ENCODE results near the gene S100A6. TPM values are rescaled to one million over a fixed set of nuclear protein-coding genes. Genes with fewer than 3 reads are reported as not detected.

S100A6 gene
- total and polyA plus RNA-seq, 11 donors = 157 to 1,213 (median 360) TPM

DNA sequence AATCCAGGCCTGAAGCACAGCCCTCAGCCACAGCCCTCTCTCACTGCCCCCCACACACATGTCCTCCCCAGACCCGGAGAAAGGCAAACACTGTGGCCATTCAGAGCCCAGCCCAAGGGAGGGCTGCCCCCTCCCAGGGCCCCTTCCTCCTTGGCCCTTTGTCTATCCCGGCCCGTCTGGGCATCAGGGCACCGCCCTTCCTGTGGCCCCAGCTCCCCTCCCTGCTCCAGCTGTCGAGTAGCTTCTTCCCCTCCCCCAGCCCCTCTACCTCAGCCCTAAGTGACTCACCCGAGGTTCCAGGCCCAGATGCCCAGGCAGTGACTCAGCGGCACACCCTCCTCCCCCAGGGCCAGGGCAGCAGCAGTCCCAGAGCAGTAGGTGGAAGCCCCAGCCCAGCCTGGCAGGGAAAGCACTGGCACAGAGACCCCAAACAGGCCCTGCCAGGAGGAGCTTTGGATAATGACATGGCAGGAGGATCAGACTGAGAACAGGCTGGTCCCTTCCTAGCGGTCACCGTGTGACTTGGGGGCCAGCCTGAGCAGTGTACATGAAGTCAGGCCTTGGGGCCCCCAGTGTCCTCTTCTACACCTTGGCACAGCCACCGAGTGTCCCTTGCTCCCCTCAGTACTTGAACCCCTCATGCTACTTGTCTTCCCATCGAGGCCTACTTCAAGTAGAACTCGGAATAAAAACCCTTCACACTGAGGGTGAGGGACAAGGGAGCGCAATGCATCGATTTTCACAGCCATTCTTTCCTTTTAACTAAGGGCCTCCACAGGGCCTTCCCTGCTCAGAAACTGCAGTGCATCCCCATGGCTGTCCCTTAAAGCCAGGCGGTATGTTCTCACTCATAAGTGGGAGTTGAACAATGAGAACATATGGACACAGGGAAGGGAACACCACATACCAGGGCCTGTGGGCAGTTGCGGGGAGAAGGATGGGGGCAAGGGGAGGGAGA, 30.9 kb upstream of the S100A6 start:
- H3K4me1 ChIP-seq = peaks cover 11 to 53% (median 32%) of the 10 kb centered on the region in 12 donors
- H3K36me3 ChIP-seq = no peaks in the 10 kb centered on the region
- 48 to 58% (median 55%) methylated on average over 11 to 16 of the region's 16 CpGs for WGBS, 4 donors
- H3K9me3 ChIP-seq = no peaks in the 10 kb centered on the region
- intact Hi-C loops (cut with DNase I) = loop anchor here in 8 of 10 donors (1.0 to 5.0 kb wide), 6 partner anchors 21 to 214 kb away; partner anchors contain the start of genes S100A6 (in 2 of the 8) and S100A4 (in 1 of the 8)
- ATAC-seq = peak; percentile 93 to 96 (median 94)
- peak; percentile 90 to 99 (median 93) for DNase-seq
- H3K4me3 ChIP-seq = peak overlapping the region in 1 of 12 donors; percentile 15
- H3K27ac ChIP-seq = peak overlapping the region; percentile 7 to 96 (median 85)
- peak in 1 of 2 donors; percentile 46 for TF ChIP-seq POLR2A (IDR thresholded peaks at IDR 0.05)
- TF ChIP-seq, protein P1, sequence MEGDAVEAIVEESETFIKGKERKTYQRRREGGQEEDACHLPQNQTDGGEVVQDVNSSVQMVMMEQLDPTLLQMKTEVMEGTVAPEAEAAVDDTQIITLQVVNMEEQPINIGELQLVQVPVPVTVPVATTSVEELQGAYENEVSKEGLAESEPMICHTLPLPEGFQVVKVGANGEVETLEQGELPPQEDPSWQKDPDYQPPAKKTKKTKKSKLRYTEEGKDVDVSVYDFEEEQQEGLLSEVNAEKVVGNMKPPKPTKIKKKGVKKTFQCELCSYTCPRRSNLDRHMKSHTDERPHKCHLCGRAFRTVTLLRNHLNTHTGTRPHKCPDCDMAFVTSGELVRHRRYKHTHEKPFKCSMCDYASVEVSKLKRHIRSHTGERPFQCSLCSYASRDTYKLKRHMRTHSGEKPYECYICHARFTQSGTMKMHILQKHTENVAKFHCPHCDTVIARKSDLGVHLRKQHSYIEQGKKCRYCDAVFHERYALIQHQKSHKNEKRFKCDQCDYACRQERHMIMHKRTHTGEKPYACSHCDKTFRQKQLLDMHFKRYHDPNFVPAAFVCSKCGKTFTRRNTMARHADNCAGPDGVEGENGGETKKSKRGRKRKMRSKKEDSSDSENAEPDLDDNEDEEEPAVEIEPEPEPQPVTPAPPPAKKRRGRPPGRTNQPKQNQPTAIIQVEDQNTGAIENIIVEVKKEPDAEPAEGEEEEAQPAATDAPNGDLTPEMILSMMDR (IDR thresholded peaks at IDR 0.05) = no peak
- H3K27me3 ChIP-seq = no peaks in the 10 kb centered on the region

DNA sequence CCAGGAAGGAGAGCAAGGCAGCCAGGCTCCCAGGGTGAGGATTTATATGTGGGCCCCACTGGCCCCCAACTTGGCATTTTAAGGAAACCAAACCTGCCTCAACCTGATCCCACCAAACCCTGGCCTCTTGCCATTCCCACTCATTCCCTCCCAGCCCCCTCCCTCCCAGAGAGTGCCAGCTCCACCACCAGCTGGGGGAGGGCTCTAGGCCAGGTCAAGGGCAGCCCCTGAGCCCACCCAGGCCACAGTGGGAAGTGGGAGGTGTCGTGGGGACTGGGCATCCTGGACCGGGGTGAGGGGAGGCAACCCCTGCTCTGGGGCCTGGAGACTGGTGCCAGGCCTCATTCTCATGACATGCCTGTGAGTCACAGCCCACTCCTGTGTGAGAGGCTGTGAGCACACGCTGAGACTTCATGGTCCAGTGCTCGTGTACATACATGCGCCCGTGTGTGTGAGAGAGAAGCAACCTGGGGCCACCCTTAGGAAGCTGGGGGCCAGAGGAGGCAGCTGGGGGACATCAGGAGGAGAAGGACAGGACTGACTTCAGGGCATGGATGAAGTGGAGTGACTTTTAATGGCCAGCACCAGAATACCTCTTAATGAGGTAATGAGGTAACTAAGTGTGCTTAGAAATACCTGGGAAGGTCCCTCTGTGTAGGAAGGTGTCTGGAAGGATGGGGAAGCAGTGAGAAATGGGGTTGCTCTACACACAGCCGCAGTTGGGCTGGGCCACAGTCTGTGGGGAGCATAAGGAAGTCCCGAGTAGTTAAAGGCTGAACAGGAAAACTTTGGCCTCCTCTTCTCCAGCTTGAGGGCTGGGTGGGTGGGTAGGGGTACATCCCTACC, 30.0 kb upstream of the S100A6 start, which contains the start of gene S100A2:
Gene S100A2, minus strand, starts transcription at position 316 of the 846 bp plus-strand sequence. CDS start 1,967 bp downstream, outside the sequence.
- Histone ChIP-seq H3K27ac (peak within 1 kb of the TSS; percentile 7 to 96 (median 85)), H3K36me3 (no peaks in the 10 kb centered on the region), H3K4me3 (peak within 1 kb of the TSS in 1 of 12 donors; percentile 15), H3K9me3 (no peaks in the 10 kb centered on the region), H3K4me1 (peaks cover 11 to 53% (median 32%) of the 10 kb centered on the region in 12 donors), H3K27me3 (no peaks in the 10 kb centered on the region)
- DNase-seq (peak in 2 of 5 donors; percentile 52 to 73), ATAC-seq (peak in 3 of 4 donors; percentile 15 to 61 (median 33))
- WGBS, 4 donors = 54 to 63% (median 62%) methylated on average over 7 to 8 of the region's 8 CpGs
- TF ChIP-seq, protein P1 (IDR thresholded peaks at IDR 0.05) = no peak
- no peak for TF ChIP-seq POLR2A (IDR thresholded peaks at IDR 0.05)
- intact Hi-C loops (cut with DNase I) = loop anchor here in 8 of 10 donors (1.0 to 5.0 kb wide), 7 partner anchors 19 to 213 kb away; partner anchors contain the start of genes S100A6 (in 2 of the 8) and S100A4 (in 1 of the 8)

DNA sequence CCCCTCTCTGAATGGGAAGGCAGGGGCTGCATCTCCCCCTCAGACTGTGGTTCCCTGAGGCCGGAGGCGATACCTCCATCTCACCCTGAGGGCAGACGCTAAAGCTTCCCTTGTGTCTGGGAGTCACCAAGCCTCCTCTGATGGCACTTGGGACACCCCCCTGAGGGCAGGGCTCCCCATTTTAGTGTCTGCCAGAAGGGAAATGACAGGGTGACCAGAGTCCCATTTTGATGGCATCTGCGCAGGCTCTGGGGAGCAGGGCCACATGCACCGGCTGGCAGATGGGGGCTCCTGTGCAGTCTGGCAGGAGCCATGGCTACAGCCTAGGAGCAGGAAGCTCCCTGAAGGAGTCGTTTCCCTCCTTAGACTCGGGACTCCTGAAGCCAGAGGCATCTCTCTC, 28.2 kb upstream of the S100A6 start:
- DNase-seq (no peak), ATAC-seq (no peak)
- peaks cover 11 to 52% (median 32%) of the 10 kb centered on the region in 12 donors for H3K4me1 ChIP-seq
- intact Hi-C loops (cut with DNase I) = loop anchor here in 1 of 10 donors (2.0 kb wide), 1 partner anchor 17 kb away; no protein-coding TSS in a partner anchor
- no peaks in the 10 kb centered on the region for H3K36me3 ChIP-seq
- no peak overlapping the region for H3K27ac ChIP-seq
- 84 to 93% (median 89%) methylated on average over 6 to 7 of the region's 7 CpGs for WGBS, 4 donors
- H3K9me3 ChIP-seq = no peaks in the 10 kb centered on the region
- TF ChIP-seq, protein P1 (IDR thresholded peaks at IDR 0.05) = no peak
- no peak for TF ChIP-seq POLR2A (IDR thresholded peaks at IDR 0.05)
- no peaks in the 10 kb centered on the region for H3K27me3 ChIP-seq
- H3K4me3 ChIP-seq = no peak overlapping the region

Data from heart left ventricle (tissue), 16 donors.